ENCODE data around the gene MAML2. TPM values are rescaled to one million over a fixed set of nuclear protein-coding genes. Genes with fewer than 3 reads are reported as not detected.

Gene MAML2
- total RNA-seq, 1 experiment from 2014 or later, result 2.7 TPM

DNA sequence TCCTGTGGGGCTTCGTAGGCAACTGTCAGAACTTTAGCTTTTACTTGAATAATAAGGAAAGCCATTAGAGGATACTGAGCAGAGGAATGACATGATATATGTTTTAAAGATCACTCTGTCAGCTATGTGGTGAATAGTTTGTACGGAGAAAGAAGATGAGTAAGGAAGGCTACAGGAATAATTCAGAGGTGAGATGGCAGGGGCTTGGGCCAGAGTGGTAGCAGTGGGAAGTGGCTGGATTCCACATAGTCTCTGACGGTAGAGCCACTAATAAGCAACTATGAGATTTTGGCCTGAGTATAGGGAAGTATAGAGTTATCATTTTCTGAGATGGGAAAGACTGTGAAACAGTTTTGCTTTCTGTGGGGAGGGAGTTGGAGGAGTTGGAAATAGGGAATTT is 325.1 kb downstream of the MAML2 start:
- Histone ChIP-seq H4K91ac (ENCODE audit: insufficient read length, low read depth, low read length) (no peak overlapping the region), H2BK15ac (ENCODE audit: low read depth, low read length) (no peak overlapping the region), H3K9me3 (ENCODE audit: control insufficient read depth, low read depth, low read length) (no peaks in the 10 kb centered on the region), H3K4me1 (ENCODE audit: insufficient read depth, low read length) (peaks cover 17% of the 10 kb centered on the region; the same call in 1 of the 2 replicates), H4K5ac (ENCODE audit: insufficient read length, low read depth, low read length) (no peak overlapping the region), H3K23ac (ENCODE audit: insufficient read length, low read depth, low read length) (no peak overlapping the region), H3K18ac (ENCODE audit: insufficient read length, low read depth, low read length) (no peak overlapping the region), H3K27ac (ENCODE audit: insufficient read length, low read depth, low read length) (no peak overlapping the region), H3K14ac (ENCODE audit: insufficient read depth, low read length) (no peak overlapping the region), H3K4ac (ENCODE audit: low read depth, low read length) (no peak overlapping the region), H2AFZ (ENCODE audit: low read length) (no peak overlapping the region), H2BK120ac (ENCODE audit: low read depth, low read length, poor library complexity, severe bottlenecking) (no peak overlapping the region), H3K4me2 (ENCODE audit: insufficient read depth, insufficient read length, low read length) (no peak overlapping the region), H3K79me2 (ENCODE audit: insufficient read depth, low read length) (no peaks in the 10 kb centered on the region), H3K9ac (ENCODE audit: extremely low read depth, insufficient read length, low read length) (no peak overlapping the region), H3K56ac (ENCODE audit: insufficient read length, low read depth, low read length) (no peak overlapping the region), H3T11ph (ENCODE audit: low read length) (no peak overlapping the region), H3K27me3 (ENCODE audit: insufficient read depth, low read length) (no peaks in the 10 kb centered on the region), H2BK12ac (ENCODE audit: insufficient read length, low read depth, low read length) (no peak overlapping the region), H2AK5ac (ENCODE audit: insufficient read length, low read length) (no peak overlapping the region), H2BK5ac (ENCODE audit: insufficient read length, low read length) (no peak overlapping the region), H2BK20ac (ENCODE audit: low read depth, low read length, poor library complexity, severe bottlenecking) (no peak overlapping the region), H3K23me2 (ENCODE audit: insufficient read length, low read depth, low read length, poor library complexity, severe bottlenecking) (no peaks in the 10 kb centered on the region), H4K20me1 (ENCODE audit: control insufficient read depth, insufficient read depth, insufficient read length) (no peaks in the 10 kb centered on the region), H4K8ac (replicated peaks; ENCODE audit: insufficient read length, low read depth, low read length) (no peak overlapping the region), H3K79me1 (ENCODE audit: insufficient read depth, low read depth, low read length, poor library complexity, severe bottlenecking) (no peaks in the 10 kb centered on the region)
- Mint-ChIP-seq H3K36me3 (ENCODE audit: insufficient read depth in 1 of 3, low read depth in 3 of 3) (no peaks in the 10 kb centered on the region), H3K27ac (no peak overlapping the region), H3K9me3 (no peaks in the 10 kb centered on the region), H3K4me3 (no peak overlapping the region), H3K4me1 (peaks cover 26 to 31% of the 10 kb centered on the region in 2 experiments), H3K27me3 (ENCODE audit: low read depth) (peaks cover 2% of the 10 kb centered on the region; the same call in 1 of the 2 replicates)
- WGBS (ENCODE audit: extremely low coverage, insufficient read length, low lambda C conversion rate), result no CpG with 5 or more reads among the region's 3 CpGs
- TF ChIP-seq, protein P1, sequence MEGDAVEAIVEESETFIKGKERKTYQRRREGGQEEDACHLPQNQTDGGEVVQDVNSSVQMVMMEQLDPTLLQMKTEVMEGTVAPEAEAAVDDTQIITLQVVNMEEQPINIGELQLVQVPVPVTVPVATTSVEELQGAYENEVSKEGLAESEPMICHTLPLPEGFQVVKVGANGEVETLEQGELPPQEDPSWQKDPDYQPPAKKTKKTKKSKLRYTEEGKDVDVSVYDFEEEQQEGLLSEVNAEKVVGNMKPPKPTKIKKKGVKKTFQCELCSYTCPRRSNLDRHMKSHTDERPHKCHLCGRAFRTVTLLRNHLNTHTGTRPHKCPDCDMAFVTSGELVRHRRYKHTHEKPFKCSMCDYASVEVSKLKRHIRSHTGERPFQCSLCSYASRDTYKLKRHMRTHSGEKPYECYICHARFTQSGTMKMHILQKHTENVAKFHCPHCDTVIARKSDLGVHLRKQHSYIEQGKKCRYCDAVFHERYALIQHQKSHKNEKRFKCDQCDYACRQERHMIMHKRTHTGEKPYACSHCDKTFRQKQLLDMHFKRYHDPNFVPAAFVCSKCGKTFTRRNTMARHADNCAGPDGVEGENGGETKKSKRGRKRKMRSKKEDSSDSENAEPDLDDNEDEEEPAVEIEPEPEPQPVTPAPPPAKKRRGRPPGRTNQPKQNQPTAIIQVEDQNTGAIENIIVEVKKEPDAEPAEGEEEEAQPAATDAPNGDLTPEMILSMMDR (conservative IDR thresholded peaks at IDR 0.05), result no peak
- DNase-seq, result no peak
